OCI-LY3 (cell line): Measurements from ENCODE around the gene SFMBT1.
A peak's percentile ranks its signal among the peaks of the same experiment; 100 is the strongest.

Experiments
- H2AFZ ChIP-seq: fragments of 200-600, 300-600 bp; shearing (Covaris generic); 2 replicates; pipeline ENCODE4 v1.6.0; 2014; ENCODE audit warnings: antibody characterized with exemption, low read depth, low read length
- H3K27ac ChIP-seq: fragments of 200-600, 300-600 bp; sonication (generic); 2 replicates; pipeline ENCODE4 v1.5.1; 2014; ENCODE audit warnings: mild to moderate bottlenecking, low read length, moderate library complexity, mixed read lengths
- H3K27me3 ChIP-seq: fragments of 200-600, 300-600 bp; sonication (generic); 2 replicates; pipeline ENCODE4 v1.6.1; 2014; ENCODE audit warnings: low read depth, low read length, mixed read lengths
- H3K36me3 ChIP-seq: fragments of 200-600, 300-600 bp; sonication (generic); replicated peaks from 2 replicates; pipeline ENCODE3; 2014; ENCODE audit warnings: low read depth, low read length, mixed read lengths
- H3K4me1 ChIP-seq: fragments of 300-600, 200-600 bp; sonication (generic); 2 replicates; pipeline ENCODE4 v1.6.1; 2014; ENCODE audit warnings: low read length, mixed read lengths
- H3K4me2 ChIP-seq: fragments of 200-600, 300-600 bp; sonication (generic); 2 replicates; pipeline ENCODE4 v1.6.1; 2014; ENCODE audit warnings: low read length, mixed read lengths
- H3K4me3 ChIP-seq: fragments of 300-600, 200-600 bp; sonication (generic); 2 replicates; pipeline ENCODE4 v1.5.1; 2014; ENCODE audit warnings: antibody characterized with exemption, mild to moderate bottlenecking, low read length, moderate library complexity
- H3K79me2 ChIP-seq: fragments of 300-600, 200-600 bp; shearing (Covaris generic); 2 replicates; pipeline ENCODE4 v1.6.1; 2014; ENCODE audit warnings: mild to moderate bottlenecking, low read length, mixed read lengths
- H3K9ac ChIP-seq: fragments of 300-600, 200-600 bp; shearing (Covaris generic); 2 replicates; pipeline ENCODE4 v1.6.0; 2014; ENCODE audit warnings: mild to moderate bottlenecking, low read length, moderate library complexity
- H3K9me3 ChIP-seq: fragments of 200-600, 300-600 bp; shearing (Covaris generic); 2 replicates; pipeline ENCODE4 v1.6.1; 2014; ENCODE audit warnings: low read length, mixed read lengths; ENCODE audit not compliant: insufficient read depth
- H4K20me1 ChIP-seq: fragments of 200-600, 300-600 bp; sonication (generic); 2 replicates; pipeline ENCODE4 v1.6.1; 2016; ENCODE audit warnings: low read length, mixed read lengths; ENCODE audit not compliant: insufficient read depth
- EZH2phosphoT487 ChIP-seq: fragments of 200-600 bp; shearing (Covaris generic); IDR thresholded peaks from 2 replicates; pipeline ENCODE4 v1.6.1; 2018; ENCODE audit warnings: antibody characterized with exemption, mixed run types, low read depth
- TF ChIP-seq, protein P1 (sequence below): fragments of 200-600, 300-600 bp; sonication (generic); IDR thresholded peaks from 2 replicates; pipeline ENCODE4 v1.5.1; 2014; ENCODE audit warnings: antibody characterized with exemption, low read length, low read depth

Gene SFMBT1

DNA sequence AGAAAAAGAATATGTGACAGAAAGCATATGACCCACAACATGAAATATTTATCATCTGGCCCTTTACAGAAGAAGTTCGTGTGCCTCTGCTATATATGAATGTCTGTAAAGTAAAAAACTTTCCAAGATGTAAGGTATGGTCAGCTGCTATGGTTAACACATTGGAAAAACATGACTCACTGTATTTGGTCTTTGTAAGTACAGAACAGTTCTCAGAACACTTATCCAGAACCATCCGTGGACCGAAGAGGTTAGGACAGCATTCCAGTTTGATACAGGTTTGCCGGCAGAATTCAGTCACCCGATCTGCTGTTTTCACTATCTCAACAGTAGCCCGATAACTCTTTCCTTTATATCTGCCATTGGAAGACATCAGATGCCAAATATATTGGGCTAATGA, 135.1 kb downstream of the SFMBT1 start:
- Histone ChIP-seq H3K36me3 (peaks cover 7% of the 10 kb centered on the region), H3K27ac (no peak overlapping the region), H3K27me3 (no peaks in the 10 kb centered on the region), H3K4me3 (no peak overlapping the region), H3K79me2 (no peaks in the 10 kb centered on the region), H3K4me1 (peaks cover 10% of the 10 kb centered on the region), H3K4me2 (no peak overlapping the region), H3K9me3 (no peaks in the 10 kb centered on the region), H2AFZ (no peak overlapping the region), H3K9ac (no peak overlapping the region), H4K20me1 (no peaks in the 10 kb centered on the region)
- TF ChIP-seq EZH2phosphoT487: no peak
- TF ChIP-seq, protein P1, sequence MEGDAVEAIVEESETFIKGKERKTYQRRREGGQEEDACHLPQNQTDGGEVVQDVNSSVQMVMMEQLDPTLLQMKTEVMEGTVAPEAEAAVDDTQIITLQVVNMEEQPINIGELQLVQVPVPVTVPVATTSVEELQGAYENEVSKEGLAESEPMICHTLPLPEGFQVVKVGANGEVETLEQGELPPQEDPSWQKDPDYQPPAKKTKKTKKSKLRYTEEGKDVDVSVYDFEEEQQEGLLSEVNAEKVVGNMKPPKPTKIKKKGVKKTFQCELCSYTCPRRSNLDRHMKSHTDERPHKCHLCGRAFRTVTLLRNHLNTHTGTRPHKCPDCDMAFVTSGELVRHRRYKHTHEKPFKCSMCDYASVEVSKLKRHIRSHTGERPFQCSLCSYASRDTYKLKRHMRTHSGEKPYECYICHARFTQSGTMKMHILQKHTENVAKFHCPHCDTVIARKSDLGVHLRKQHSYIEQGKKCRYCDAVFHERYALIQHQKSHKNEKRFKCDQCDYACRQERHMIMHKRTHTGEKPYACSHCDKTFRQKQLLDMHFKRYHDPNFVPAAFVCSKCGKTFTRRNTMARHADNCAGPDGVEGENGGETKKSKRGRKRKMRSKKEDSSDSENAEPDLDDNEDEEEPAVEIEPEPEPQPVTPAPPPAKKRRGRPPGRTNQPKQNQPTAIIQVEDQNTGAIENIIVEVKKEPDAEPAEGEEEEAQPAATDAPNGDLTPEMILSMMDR: no peak

GRCh38 chr3:52907497-52907896, 138.4 kb downstream of the SFMBT1 start:
- H3K36me3 ChIP-seq: no peaks in the 10 kb centered on the region
- no peak overlapping the region for H3K9ac ChIP-seq
- H3K27ac ChIP-seq: no peak overlapping the region
- H3K27me3 ChIP-seq: no peaks in the 10 kb centered on the region
- H2AFZ ChIP-seq: no peak overlapping the region
- no peaks in the 10 kb centered on the region for H3K9me3 ChIP-seq
- H3K4me2 ChIP-seq: no peak overlapping the region
- H3K4me3 ChIP-seq: no peak overlapping the region
- no peaks in the 10 kb centered on the region for H4K20me1 ChIP-seq
- TF ChIP-seq EZH2phosphoT487: no peak
- TF ChIP-seq, protein P1: peak; percentile 35
- H3K79me2 ChIP-seq: no peaks in the 10 kb centered on the region
- H3K4me1 ChIP-seq: no peaks in the 10 kb centered on the region

- H3K4me3 ChIP-seq: no peak overlapping the region
- no peaks in the 10 kb centered on the region for H3K36me3 ChIP-seq
- no peak for TF ChIP-seq EZH2phosphoT487
- TF ChIP-seq, protein P1: no peak
- H4K20me1 ChIP-seq: no peaks in the 10 kb centered on the region
- no peak overlapping the region for H3K9ac ChIP-seq
- no peaks in the 10 kb centered on the region for H3K27me3 ChIP-seq
- H2AFZ ChIP-seq: no peak overlapping the region
- H3K9me3 ChIP-seq: no peaks in the 10 kb centered on the region
- H3K79me2 ChIP-seq: no peaks in the 10 kb centered on the region
- no peak overlapping the region for H3K4me2 ChIP-seq
- H3K4me1 ChIP-seq: no peaks in the 10 kb centered on the region
- H3K27ac ChIP-seq: no peak overlapping the region
Measured at GRCh38 chr3:52904552-52904951, 141.3 kb downstream of the SFMBT1 start.

- H3K9ac ChIP-seq: no peak overlapping the region
- no peak overlapping the region for H3K27ac ChIP-seq
- TF ChIP-seq, protein P1: no peak
- no peaks in the 10 kb centered on the region for H3K27me3 ChIP-seq
- H4K20me1 ChIP-seq: no peaks in the 10 kb centered on the region
- no peaks in the 10 kb centered on the region for H3K79me2 ChIP-seq
- H3K36me3 ChIP-seq: no peaks in the 10 kb centered on the region
- H2AFZ ChIP-seq: no peak overlapping the region
- H3K9me3 ChIP-seq: no peaks in the 10 kb centered on the region
- H3K4me3 ChIP-seq: no peak overlapping the region
- H3K4me1 ChIP-seq: no peaks in the 10 kb centered on the region
- H3K4me2 ChIP-seq: no peak overlapping the region
Measured at GRCh38 chr3:52904000-52904399, 141.9 kb downstream of the SFMBT1 start.
